Hepatocyte (in vitro differentiated cells): ENCODE measurements around the gene DEDD.

Source experiments
- EZH2 ChIP-seq: fragments of 200-600 bp; sonication (generic); IDR thresholded peaks from 2 replicates; pipeline ENCODE4 v1.6.1; 2016; ENCODE audit warnings: antibody characterized with exemption, mild to moderate bottlenecking, borderline replicate concordance
- EZH2phosphoT487 ChIP-seq: fragments of 200-600 bp; sonication (generic); IDR thresholded peaks from one replicate; pipeline ENCODE4 v1.6.1; 2018; ENCODE audit warnings: antibody characterized with exemption, mild to moderate bottlenecking, low read depth, moderate library complexity; ENCODE audit not compliant: unreplicated experiment, severe bottlenecking
- TF ChIP-seq, protein P1 (sequence below): fragments of 200-600 bp; sonication (generic); IDR thresholded peaks from 2 replicates; pipeline ENCODE4 v1.5.1; 2016; ENCODE audit warnings: antibody characterized with exemption, mild to moderate bottlenecking; ENCODE audit not compliant: poor library complexity

DNA sequence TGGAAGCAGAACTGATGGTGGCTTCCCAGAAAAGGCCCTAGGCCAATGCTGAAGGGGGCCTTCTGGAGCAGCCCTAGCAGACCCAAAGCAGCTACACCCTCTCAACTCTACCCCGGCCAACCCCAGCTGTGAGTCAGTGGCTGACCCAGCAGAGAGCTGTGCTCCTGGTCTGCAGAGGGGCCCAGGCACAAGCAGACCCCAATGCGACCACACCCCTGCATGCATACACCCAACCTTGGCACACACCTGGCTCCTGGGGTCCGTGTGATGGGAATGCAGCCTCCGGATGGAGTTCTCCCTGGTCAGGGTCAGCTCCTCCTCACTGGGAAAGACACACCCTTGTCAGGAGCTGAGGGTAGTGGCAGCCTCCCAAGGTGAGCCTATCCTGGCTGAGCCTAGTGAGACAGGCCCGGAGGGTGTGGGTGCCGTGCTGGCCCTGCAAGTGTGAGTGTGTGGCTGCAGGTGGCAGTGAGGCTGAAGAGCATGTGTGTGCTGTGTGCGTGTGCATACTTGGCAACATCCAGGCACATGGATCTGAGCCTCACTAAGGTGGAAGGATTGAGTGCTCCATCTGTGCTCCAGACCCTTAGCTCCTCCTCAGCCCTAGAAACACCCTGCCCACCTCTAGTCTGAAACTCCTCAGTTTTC lies 58.9 kb downstream of the DEDD start:
- TF ChIP-seq, protein P1, sequence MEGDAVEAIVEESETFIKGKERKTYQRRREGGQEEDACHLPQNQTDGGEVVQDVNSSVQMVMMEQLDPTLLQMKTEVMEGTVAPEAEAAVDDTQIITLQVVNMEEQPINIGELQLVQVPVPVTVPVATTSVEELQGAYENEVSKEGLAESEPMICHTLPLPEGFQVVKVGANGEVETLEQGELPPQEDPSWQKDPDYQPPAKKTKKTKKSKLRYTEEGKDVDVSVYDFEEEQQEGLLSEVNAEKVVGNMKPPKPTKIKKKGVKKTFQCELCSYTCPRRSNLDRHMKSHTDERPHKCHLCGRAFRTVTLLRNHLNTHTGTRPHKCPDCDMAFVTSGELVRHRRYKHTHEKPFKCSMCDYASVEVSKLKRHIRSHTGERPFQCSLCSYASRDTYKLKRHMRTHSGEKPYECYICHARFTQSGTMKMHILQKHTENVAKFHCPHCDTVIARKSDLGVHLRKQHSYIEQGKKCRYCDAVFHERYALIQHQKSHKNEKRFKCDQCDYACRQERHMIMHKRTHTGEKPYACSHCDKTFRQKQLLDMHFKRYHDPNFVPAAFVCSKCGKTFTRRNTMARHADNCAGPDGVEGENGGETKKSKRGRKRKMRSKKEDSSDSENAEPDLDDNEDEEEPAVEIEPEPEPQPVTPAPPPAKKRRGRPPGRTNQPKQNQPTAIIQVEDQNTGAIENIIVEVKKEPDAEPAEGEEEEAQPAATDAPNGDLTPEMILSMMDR: no peak
- TF ChIP-seq EZH2 (no peak), EZH2phosphoT487 (no peak)
